ENCODE data around the gene LMNB1.

- no peak for TF ChIP-seq CTCF (optimal IDR thresholded peaks at IDR 0.05 in 1 of 3, IDR thresholded peaks at IDR 0.05 in 1 of 3, conservative IDR thresholded peaks at IDR 0.05 in 1 of 3; ENCODE audit: extremely low read depth in 1 of 3, insufficient read depth in 2 of 3, low read length in 3 of 3)
- no peak for TF ChIP-seq EZH2 (IDR thresholded peaks at IDR 0.05; ENCODE audit: low read length)
These were observed 42.3 kb downstream of the LMNB1 start for GRCh38 chr5:126819253-126819652.

All from keratinocyte (primary cell).